Activated CD4-positive, alpha-beta T cell treated with anti-CD3 and anti-CD28 coated beads for 24 hours (primary cell): ENCODE results near the gene ZNF10.

Source experiments
- DNase-seq, 2 donors: peaks; one replicate each; pipeline ENCODE4 v3.0.0-alpha.2; 2020; ENCODE audit warnings: low read depth in 2 of 2

ZNF10 gene

GRCh38 chr12:133201888-133202287 lies 71.5 kb downstream of the ZNF10 start:
- DNase-seq, result no peak

DNA sequence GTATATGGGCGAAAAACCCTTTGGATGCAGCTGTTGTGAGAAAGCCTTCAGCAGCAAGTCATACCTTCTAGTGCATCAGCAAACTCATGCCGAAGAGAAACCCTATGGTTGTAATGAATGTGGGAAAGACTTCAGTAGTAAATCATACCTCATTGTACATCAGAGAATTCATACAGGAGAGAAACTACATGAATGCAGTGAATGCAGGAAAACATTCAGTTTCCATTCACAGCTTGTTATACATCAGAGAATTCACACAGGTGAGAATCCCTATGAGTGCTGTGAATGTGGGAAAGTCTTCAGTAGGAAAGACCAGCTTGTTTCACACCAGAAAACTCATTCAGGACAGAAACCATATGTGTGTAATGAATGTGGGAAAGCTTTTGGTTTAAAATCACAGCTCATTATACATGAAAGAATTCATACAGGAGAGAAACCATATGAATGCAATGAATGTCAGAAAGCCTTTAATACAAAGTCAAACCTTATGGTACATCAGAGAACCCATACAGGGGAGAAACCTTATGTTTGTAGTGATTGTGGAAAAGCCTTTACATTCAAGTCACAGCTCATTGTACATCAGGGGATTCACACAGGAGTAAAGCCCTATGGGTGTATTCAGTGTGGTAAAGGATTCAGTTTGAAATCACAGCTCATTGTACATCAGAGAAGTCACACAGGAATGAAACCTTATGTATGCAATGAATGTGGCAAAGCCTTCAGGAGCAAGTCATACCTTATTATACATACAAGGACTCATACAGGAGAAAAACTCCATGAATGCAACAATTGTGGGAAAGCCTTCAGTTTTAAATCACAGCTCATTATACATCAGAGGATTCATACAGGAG lies 72.3 kb downstream of the ZNF10 start:
- DNase-seq, result no peak

- no peak for DNase-seq
These were observed 73.2 kb downstream of the ZNF10 start for GRCh38 chr12:133203344-133204263.

DNA sequence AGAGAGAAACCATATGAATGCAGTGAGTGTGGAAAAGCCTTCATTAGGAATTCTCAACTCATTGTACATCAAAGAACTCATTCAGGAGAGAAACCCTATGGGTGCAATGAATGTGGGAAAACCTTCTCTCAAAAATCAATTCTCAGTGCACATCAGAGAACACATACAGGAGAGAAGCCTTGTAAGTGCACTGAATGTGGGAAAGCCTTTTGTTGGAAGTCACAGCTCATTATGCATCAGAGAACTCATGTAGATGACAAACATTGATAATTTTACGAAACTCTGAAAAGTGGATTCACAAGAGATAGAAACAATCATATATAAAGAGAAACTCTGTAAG lies 73.8 kb downstream of the ZNF10 start:
- DNase-seq, result no peak

DNA sequence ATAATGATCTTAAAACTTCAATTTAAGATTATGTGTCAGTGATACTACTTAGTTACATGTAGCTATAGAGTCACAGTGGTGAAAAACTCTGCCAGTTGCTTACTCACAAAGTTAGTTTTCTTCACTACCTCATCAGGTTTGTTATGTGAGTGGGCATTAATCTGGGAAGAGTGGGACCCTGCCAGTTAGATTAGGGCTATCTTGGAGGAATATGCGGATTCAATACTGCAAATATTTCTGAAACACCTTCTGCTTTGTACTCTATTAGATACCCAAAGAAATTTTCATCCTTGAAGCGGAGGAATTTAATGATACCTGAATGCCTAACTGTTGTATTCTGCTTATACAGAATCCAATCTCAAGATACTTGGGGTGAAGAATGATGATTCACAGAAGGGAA lies 76.0 kb downstream of the ZNF10 start:
- DNase-seq, result no peak
